GM12864 (cell line): Measurements from ENCODE around the gene ZIC4.

ENCODE experiments used
- DNase-seq: peaks from one replicate; pipeline ENCODE4 v3.0.0-alpha.2; 2011; ENCODE audit warnings: low read depth
- H3K4me3 ChIP-seq: 2 replicates; pipeline ENCODE4 v1.5.1; 2011; ENCODE audit warnings: mild to moderate bottlenecking, low read depth, low read length, control low read depth
- CTCF ChIP-seq: IDR thresholded peaks from 2 replicates; pipeline ENCODE4 v1.5.1; 2011; ENCODE audit warnings: low read depth, mild to moderate bottlenecking, moderate library complexity, low read length, control low read depth, inconsistent platforms; ENCODE audit errors: missing control alignments

The ZIC4 gene

GRCh38 chr3:147360646-147361453, 45.5 kb downstream of the ZIC4 start:
- DNase-seq: no peak
- no peak for TF ChIP-seq CTCF
- H3K4me3 ChIP-seq: no peak overlapping the region

- no peak overlapping the region for H3K4me3 ChIP-seq
- TF ChIP-seq CTCF: no peak
- DNase-seq: no peak
Observed at GRCh38 chr3:147360051-147360439, 46.3 kb downstream of the ZIC4 start.

GRCh38 chr3:147359177-147360050, 46.9 kb downstream of the ZIC4 start:
- DNase-seq: no peak
- no peak overlapping the region for H3K4me3 ChIP-seq
- no peak for TF ChIP-seq CTCF

GRCh38 chr3:147358144-147358992, 48.0 kb downstream of the ZIC4 start:
- no peak overlapping the region for H3K4me3 ChIP-seq
- DNase-seq: no peak
- TF ChIP-seq CTCF: no peak

- H3K4me3 ChIP-seq: no peak overlapping the region
- TF ChIP-seq CTCF: no peak
- DNase-seq: no peak
Observed at GRCh38 chr3:147356909-147357900, 49.1 kb downstream of the ZIC4 start.
